ENCODE measurements around the gene GRPEL1.

Gene GRPEL1

DNA sequence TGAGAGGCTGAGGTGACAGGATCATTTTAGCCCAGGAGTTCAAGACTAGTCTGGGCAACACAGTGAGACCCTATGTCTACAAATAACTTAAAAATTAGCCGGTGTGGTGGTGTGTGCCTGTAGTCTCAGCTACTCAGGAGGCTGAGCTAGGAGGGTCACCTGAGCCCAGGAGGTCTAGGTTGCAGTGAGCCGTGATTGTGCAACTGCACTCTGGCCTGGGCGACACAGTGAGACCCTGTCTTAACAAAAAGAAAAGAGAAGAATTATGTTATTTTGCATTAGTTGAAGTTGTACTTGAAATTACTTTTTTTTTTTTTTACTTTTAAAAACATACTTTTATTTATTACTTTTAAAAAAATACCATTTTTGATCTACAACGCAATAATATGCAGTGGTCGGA is 46.5 kb downstream of the GRPEL1 start:
- DNase-seq: no peak

- no peak for DNase-seq
Measured at GRCh38 chr4:7020856-7021255, 47.0 kb downstream of the GRPEL1 start.

GRCh38 chr4:7020290-7020689 is 47.6 kb downstream of the GRPEL1 start:
- DNase-seq: no peak

GRCh38 chr4:7019367-7019766 is 48.5 kb downstream of the GRPEL1 start:
- no peak for DNase-seq

- no peak for DNase-seq
Measured at GRCh38 chr4:7018281-7018680, 49.6 kb downstream of the GRPEL1 start.

- DNase-seq: no peak
Measured at GRCh38 chr4:7017446-7018048, 50.3 kb downstream of the GRPEL1 start.

DNA sequence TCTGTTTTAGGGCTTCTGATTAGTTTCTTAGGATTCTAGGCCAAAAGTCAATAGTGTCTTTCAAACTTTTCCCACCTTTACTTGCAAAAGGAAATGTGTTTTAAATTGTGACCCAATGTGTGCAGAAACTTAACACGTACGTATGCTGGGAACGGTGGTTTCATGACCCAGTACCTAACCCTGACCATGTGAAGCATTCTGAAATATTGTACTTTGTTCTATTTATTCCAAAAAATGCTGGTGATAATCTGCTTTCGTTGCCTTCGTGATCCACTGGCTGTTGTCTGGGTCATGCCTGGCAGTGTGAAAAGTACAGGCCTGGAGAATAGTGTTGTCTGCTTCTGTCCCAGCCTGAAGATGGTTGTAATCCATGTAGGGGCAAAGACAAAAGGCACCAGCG is 51.4 kb downstream of the GRPEL1 start:
- DNase-seq: no peak

GRCh38 chr4:7016086-7016485 is 51.8 kb downstream of the GRPEL1 start:
- DNase-seq: no peak

DNA sequence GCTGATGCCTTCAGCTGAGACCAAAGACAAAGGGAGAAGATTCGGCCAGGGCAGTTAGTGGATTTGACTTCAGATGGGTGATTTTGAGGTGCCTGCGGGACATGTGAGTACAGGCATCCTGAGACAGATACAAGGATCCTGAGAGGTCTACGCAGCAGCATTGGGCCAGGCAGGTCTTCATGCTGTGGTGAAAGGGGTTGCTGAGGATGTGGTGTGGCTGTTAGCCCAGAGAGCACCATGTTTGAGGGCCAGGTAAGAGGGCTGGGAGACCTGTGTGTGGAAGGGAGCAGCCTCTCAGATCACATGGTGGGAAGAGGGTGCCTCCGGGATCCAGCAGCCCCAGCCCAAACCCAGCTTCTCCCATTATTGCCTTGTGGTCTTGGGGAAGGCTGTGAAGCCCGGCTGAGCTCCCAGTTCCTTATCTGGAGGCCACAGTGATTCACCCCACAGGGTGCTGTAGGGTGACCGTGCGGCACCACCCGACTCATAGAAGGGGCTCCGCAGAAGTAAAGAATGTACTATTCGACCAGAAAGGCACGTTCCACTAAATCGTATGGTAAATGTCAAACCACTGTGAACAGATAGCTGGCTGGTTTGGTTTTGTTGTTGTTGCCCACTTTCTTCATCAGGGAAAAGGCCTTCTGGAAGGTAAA is 52.4 kb downstream of the GRPEL1 start:
- no peak for DNase-seq

GRCh38 chr4:7014815-7015214 is 53.0 kb downstream of the GRPEL1 start:
- no peak for DNase-seq

GRCh38 chr4:7013175-7013574 is 54.7 kb downstream of the GRPEL1 start:
- no peak for DNase-seq

DNA sequence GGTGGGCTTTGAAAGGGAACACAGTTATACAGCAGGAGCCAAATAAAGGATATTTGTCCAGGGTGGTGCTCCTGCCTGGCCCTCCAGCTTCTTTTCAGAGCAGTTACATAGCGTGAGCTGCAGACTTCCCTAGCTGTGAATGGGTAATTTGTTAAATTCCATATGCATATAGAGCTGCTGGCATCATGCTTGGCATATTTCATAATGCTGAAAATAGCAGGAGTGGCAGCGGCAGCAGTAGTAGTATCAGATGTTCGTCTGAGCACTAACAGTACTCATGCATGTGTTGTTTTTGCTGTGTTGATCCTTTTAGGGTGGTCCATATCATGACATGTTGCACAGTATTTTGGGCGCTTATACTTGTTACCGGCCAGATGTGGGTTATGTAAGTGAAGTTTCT is 58.3 kb downstream of the GRPEL1 start:
- DNase-seq: no peak
